IPS-NIHi7 (cell line): Measurements from ENCODE around the gene PAX8.

ENCODE experiments used
- DNase-seq: peaks from one replicate; pipeline ENCODE4 v3.0.0; 2012; ENCODE audit warnings: mixed read lengths; ENCODE audit errors: extremely low spot score

Gene PAX8

DNA sequence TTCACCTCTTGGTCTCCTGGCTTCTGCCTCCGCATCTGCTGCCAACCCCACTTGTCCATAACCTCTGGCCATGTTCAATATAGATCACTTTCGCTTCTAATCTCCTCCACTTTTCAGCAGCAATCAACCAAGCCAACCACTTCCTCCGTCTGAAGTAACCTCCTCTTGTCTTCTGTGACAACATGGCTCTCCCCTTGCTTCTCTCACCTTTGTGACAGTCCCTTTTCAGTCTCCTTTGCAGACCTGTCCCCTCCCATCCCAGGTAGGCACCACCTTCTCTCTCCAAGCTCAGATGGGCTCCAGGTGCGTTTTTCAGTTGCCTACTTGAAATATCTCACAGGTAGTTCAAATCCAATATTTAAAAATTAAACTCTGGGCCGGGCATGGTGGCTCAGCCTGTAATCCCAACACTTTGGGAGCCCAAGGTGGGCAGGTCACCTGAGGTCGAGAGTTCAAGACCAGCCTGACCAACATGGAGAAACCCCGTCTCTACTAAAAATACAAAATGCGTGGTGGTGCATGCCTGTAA is 109.7 kb downstream of the PAX8 start:
- peak; percentile 3 for DNase-seq

DNA sequence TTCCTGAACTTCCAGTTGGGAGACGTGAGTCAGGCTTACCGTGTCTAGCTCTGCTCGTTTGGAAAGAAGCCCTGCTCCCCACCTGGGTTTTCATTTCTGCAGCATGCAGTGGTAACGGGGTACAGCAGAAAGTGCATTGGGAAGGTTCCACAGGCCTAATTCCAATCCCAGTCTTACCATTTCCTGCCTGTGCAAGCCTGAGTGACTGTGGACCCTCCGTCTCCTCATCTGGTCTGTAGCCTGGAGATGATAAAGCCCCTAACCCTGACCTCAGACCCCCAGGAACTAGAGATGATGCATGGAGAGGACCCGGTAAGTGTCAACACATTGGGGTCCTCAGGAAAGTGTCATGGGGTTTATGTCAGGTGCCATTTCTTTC is 110.8 kb downstream of the PAX8 start:
- DNase-seq, result no peak

DNA sequence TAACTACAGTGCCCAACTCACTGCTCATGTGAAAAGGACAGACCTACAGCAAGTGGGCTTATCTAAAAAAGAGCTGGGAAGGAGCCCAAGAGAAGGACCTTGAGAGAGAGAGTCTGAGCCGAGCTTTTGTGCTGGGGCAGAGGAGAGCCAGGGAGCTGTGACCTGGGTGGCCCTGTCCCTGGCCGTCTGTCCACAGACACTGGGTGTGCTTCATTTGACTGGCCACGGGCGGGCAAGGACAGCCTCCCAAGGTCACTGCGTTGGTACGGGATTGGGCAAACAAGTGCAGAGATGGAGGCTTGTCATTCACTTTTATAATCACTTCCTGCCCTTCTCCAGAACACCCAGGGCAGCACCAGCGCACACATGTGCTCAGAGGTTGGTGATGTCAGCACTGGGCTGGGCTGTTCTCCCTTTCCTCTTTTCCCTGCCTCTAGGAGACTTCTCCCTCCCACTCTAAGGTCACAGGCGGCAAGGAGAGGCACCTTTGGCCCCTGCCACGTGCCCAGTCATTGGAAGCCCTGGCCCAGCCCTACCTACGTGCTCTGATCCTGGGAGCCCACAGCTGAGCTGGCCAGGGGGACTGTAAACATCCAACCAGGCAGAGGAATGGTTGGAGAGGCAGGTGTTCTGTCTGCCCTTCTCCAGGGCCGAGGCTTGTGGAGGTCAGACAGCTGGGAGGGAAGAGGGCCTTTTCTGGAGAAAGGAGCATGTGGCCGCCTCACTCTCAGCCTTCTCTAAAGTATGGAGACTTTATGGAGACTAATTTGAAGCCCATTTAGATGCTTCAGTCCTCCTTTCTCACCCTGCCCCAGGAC is 111.4 kb downstream of the PAX8 start:
- DNase-seq, result no peak

DNA sequence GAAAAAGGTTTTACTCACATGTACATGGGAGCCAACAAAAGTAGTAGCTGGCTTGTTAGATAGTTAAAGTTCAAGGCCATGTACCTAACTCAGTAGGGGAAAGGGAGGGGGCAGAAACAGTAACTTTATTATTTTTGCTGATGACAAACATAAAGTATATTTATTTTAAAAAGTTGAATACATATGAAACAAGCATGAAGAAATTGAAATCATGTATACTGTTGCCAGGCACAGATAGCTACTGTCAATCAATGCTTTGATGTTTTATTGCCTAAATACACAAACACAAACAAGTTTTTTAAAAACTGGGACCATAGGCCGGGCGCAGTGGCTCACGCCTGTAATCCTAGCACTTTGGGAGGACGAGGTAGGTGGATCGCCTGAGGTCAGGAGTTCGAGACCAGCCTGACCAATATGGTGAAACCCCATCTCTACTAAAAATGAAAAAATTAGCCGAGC is 112.5 kb downstream of the PAX8 start:
- DNase-seq, result no peak
